Stimulated activated CD4-positive, alpha-beta T cell treated with anti-CD3 and anti-CD28 coated beads, Interleukin-15, amount 100 ng/mL, for 48 hours (primary cell): ENCODE results near the gene TRIM14.
"Not testable (repeated sequence)": the region's sequence is repeated elsewhere in the genome, so short reads cannot be mapped to it uniquely, and the experiment has no call there.

Experiments
- DNase-seq, 2 donors: peaks; one replicate each; pipeline ENCODE4 v3.0.0-alpha.2; 2020; ENCODE audit warnings: low read depth in 2 of 2

The TRIM14 gene

GRCh38 chr9:98108531-98109031 lies 10.4 kb downstream of the TRIM14 start:
- DNase-seq, result no peak

GRCh38 chr9:98107926-98108325 lies 11.1 kb downstream of the TRIM14 start:
- no peak for DNase-seq

- no peak for DNase-seq
Observed at GRCh38 chr9:98105006-98105405, 14.0 kb downstream of the TRIM14 start.

GRCh38 chr9:98104445-98104881 lies 14.6 kb downstream of the TRIM14 start:
- no peak for DNase-seq

- DNase-seq, result peak; percentile 65 to 69
Observed at GRCh38 chr9:98101868-98102273, 17.2 kb downstream of the TRIM14 start.

DNA sequence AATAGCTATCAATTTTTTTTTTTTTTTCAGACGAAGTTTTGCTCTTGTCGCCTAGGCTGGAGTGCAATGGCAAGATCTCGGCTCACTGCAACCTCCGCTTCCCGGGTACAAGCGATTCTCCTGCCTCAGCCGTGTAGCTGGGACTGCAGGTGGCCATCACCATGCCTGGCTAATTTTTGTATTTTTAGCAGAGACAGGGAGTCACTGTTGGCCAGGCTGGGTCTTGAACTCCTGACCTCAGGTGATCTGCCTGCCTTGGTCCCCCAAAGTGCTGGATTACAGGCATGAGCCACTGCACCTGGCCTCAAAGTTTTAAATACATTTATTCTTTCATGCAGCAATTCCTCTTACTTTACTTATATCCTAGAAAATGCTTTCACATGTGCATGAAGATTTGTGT lies 17.6 kb downstream of the TRIM14 start:
- DNase-seq, result no peak

GRCh38 chr9:98100456-98100855 lies 18.6 kb downstream of the TRIM14 start:
- no peak for DNase-seq

DNA sequence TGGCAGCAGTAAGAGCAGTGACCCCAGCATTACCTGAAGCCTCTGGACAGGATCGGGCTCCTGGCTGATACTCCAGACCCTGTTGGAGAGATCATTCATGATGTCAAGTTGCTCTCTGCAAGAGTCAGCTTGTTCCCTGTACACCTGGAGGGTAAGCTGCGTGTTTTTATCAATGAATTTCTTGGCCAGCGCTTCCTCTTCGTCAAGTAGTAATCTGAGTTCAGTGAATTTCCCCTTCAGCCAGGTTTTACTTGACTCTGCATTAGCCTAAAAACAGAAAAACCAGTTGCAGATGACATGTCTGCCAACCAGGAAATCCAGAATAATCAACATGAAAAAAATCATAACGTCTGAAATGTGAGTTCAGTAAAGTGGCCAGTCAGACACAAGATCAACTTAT lies 19.1 kb downstream of the TRIM14 start:
- DNase-seq, result no peak

DNA sequence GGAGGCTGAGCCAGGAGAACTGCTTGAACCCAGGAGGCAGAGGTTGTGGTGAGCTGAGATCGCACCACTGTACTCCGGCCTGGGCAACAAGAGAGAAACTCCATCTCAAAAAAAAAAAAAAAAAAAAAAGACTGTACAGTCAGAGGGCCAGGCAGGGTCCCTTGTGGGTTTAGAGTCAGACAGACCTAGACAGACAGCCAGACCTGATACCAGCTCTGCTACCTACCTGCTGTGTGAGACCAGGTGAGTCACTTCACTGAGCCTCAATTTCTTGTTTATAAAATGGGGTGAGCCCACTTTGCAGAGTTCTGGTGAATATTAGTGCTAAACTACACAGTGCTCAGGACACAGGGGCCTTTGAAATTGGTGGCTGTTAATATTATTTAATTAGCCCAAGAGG lies 19.7 kb downstream of the TRIM14 start:
- no peak for DNase-seq

DNA sequence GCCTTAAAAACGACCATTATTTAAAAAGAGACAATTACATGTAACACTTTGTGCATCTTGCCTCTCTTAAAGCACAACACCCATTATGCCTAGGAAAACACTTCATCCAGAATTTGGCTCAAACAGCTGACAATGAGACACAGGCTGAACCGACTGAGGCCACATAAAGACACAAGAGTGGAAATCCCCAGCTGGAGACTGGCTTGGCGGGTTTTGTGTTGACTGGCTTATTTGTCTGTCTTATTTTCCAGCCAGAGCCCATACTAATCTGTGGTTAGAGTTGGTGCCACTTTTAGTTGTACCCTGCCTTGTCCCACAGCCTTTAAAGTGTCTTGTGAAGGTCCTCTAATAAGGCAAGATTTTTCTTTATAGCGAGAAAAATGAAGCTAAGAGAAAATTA lies 21.2 kb downstream of the TRIM14 start:
- DNase-seq, result no peak

GRCh38 chr9:98096091-98096490 lies 22.9 kb downstream of the TRIM14 start:
- DNase-seq, result no peak

GRCh38 chr9:98095401-98095800 lies 23.6 kb downstream of the TRIM14 start:
- DNase-seq, result no peak

DNA sequence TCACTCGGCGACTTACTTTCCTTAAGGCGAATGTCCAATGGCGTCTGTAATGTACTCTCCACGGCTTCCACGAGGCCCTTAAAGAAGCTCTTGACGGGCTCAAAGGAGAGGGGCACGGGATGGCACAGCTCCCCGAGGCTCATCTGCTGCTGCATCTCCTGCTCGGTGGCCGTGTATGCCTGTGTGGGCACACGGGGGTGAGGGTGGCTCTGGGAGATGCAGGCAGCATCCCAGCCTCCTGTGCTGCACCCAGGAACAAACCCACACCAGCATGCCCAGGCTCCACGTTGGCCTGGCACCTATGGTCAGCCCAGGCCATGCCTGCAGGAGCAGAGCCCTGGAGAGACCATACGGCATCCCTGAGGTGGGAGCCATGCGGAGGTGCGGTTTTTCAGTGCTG lies 24.2 kb downstream of the TRIM14 start:
- no peak for DNase-seq

DNA sequence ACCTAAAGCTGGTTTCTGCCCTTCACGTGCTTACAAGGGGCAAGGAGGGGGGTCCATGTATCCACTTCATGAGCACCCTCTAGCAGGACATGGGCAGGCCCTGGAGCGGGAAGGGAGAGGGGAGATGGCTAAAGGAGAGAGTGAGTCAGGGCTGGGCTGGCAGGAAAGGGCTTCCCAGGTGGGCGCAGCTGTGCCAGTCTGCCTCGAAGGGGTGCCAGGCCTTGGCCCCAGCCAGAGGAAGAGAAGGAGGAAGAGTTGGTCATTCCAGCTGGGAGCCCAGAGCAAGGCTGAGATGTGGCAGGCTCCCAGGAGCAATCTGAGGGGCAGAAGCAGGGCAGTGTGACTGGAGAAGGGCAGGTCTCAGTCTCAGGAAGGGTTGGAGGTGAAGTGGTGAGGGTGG lies 24.7 kb downstream of the TRIM14 start:
- DNase-seq, result no peak

DNA sequence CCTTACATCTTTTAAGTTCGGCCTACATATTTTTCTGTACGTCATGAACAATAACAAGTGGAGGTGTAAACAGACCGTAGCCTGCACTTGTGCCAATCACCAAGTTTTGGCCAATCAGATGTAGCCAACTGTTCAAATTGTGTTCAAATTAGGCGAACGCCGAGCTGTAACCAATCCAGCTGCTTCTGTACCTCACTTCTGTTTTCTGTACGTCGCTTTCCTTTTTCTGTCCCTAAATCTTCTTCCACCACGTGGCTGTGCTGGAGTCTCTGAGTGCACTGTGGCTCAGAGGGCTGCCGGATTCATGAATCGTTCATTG lies 26.4 kb downstream of the TRIM14 start:
- DNase-seq, result no peak

GRCh38 chr9:98091735-98092612 lies 27.0 kb downstream of the TRIM14 start:
- DNase-seq, result no peak

- not testable (repeated sequence) for DNase-seq
Observed at GRCh38 chr9:98090674-98091073, 28.3 kb downstream of the TRIM14 start.

DNA sequence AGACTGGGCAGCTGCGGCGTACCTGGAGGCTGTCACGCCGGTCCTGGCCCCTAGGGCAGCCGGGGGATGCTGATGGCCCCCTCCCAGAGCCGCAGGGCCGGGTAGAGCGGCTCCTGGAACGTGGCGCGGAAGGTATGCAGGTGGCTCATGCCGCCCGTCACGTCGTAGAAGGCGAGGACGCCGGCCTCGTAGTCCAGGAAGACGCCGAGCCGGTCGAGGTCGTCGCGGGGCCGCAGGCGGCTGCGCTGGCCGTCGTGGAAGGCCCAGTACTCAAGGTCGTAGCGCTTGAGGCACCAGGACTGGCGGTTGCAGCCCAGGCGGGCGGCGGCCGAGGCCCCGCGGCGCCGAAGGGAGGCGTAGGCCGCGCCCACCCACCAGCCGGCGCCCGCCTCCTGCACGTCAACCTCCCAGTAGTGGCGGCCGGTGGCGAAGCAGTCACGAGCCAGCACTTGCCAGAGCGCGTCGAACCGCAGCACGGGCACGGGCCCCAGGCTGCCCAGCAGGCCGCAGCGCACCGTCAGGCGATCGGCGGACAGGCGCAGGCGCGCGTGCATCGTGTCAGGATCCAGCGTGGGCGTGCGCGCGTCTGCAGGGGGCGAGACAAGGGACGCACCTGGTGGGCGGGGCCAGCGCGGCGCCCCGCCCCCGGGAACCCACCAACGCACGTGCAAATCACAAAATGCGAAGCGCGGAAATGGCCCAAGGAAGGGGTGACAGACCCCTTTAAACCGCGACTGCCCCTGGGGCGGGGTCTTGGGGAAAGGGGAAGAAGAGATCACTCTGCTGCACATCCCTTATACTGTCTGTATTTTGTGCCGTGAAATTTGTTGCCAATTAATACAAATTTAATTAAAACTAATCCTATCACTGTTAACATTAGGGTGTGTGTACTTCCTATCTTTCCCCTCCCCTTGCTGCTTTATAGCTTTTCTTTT lies 31.3 kb downstream of the TRIM14 start:
- no peak for DNase-seq

DNA sequence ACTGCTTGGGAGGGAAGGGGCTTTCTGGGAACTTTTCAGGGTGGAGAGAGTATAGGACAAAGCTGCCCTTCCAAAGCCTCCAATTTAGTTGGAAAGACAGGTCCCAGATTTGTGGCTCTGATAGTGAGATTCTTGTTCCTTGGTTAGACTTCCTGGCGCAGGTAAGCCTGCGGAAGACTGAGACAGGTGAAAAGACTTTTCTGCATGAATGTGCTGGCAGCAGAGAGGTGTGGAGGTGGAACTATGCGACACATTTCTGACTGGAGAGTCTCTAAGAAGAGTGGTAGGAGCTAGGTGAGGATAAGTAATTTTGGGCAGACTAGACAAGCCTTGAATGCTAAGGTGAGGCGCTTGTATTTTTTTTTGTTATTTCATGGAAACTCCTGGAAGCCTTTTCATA lies 32.6 kb downstream of the TRIM14 start:
- DNase-seq, result no peak

- DNase-seq, result no peak
Observed at GRCh38 chr9:98085944-98086343, 33.1 kb downstream of the TRIM14 start.

GRCh38 chr9:98085058-98085457 lies 34.0 kb downstream of the TRIM14 start:
- DNase-seq, result no peak

GRCh38 chr9:98084396-98084795 lies 34.6 kb downstream of the TRIM14 start:
- DNase-seq, result no peak
